CD4-positive, CD25-positive, alpha-beta regulatory T cell (primary cell): Measurements from ENCODE around the gene CNGA4. TPM values are rescaled to one million over a fixed set of nuclear protein-coding genes. Genes with fewer than 3 reads are reported as not detected.

Experiments used
- ATAC-seq, 2 donors: fragments of 150-1000 bp; cut with Tn5 transposase; one replicate each; pipeline ENCODE4 v1.10.0; 2021; ENCODE audit warnings: low read depth in 2 of 2, moderate number of reproducible peaks in 2 of 2, moderate library complexity in 1 of 2
- DNase-seq, 3 donors: peaks; one replicate each; pipeline versions ENCODE4 v3.0.0 to v3.0.0-alpha.2; 2012 to 2022; ENCODE audit warnings: mixed read lengths in 1 of 3
- H3K27ac ChIP-seq: one replicate; pipeline ENCODE4 v1.7.0; 2013; ENCODE audit warnings: mild to moderate bottlenecking, low read length; ENCODE audit not compliant: insufficient read depth, poor library complexity, severe bottlenecking
- H3K27me3 ChIP-seq: one replicate; pipeline ENCODE4 v1.7.0; 2013; ENCODE audit warnings: low read length; ENCODE audit not compliant: control insufficient read depth, insufficient read depth
- H3K36me3 ChIP-seq: one replicate; pipeline ENCODE4 v1.7.0; 2013; ENCODE audit warnings: mild to moderate bottlenecking, low read length, moderate library complexity; ENCODE audit not compliant: control insufficient read depth, insufficient read depth
- H3K4me1 ChIP-seq: 2 replicates; pipeline ENCODE4 v1.7.0; 2013; ENCODE audit warnings: mild to moderate bottlenecking, low read length; ENCODE audit not compliant: insufficient read depth, control insufficient read depth, poor library complexity, severe bottlenecking
- H3K4me3 ChIP-seq: one replicate; pipeline ENCODE4 v1.7.0; 2013; ENCODE audit warnings: low read depth, mild to moderate bottlenecking, low read length, moderate library complexity
- H3K9me3 ChIP-seq, 2 experiments: 1 replicate in 1 of 2; 2 replicates in 1 of 2; pipeline ENCODE4 v1.7.0; 2013; ENCODE audit warnings: low read length in 2 of 2, mild to moderate bottlenecking in 1 of 2, moderate library complexity in 1 of 2; ENCODE audit not compliant: control insufficient read depth in 2 of 2
- H3K27ac Mint-ChIP-seq, 3 donors: one replicate each; pipeline ENCODE4 v1.8.0; 2020 to 2022; ENCODE audit warnings: mild to moderate bottlenecking in 3 of 3, mixed read lengths in 3 of 3, moderate library complexity in 2 of 3
- H3K27me3 Mint-ChIP-seq: one replicate; pipeline ENCODE4 v1.8.0; 2022; ENCODE audit warnings: mild to moderate bottlenecking, mixed read lengths
- H3K36me3 Mint-ChIP-seq: one replicate; pipeline ENCODE4 v1.8.0; 2020; ENCODE audit warnings: mixed read lengths
- H3K4me1 Mint-ChIP-seq, 4 donors: one replicate each; pipeline ENCODE4 v1.8.0; 2020 to 2022; ENCODE audit warnings: mixed read lengths in 4 of 4, mild to moderate bottlenecking in 1 of 4
- H3K4me3 Mint-ChIP-seq, 4 donors: one replicate each; pipeline ENCODE4 v1.8.0; 2020 to 2022; ENCODE audit warnings: mild to moderate bottlenecking in 4 of 4, mixed read lengths in 4 of 4, moderate library complexity in 3 of 4
- H3K9me3 Mint-ChIP-seq, 7 donors: one replicate each; pipeline ENCODE4 v1.8.0; 2020 to 2022; ENCODE audit warnings: mixed read lengths in 7 of 7, mild to moderate bottlenecking in 3 of 7, moderate library complexity in 2 of 7
- polyA plus RNA-seq, 4 donors: library from polyadenylated mRNA; unstranded; fragments of 300-500 nt; fragmentation: Illumina TruSeq; gene quantifications; one replicate each; pipeline ENCODE4 v1.2.3, GENCODE V29; 2021
- total RNA-seq: library from RNA; stranded (reverse); gene quantifications from one replicate; pipeline ENCODE4 v1.2.3, GENCODE V29; 2022

CNGA4 gene
- total RNA-seq (0.20 TPM), polyA plus RNA-seq (not detected)

- Mint-ChIP-seq H3K4me3 (peak within 1 kb of the TSS in 1 of 4 donors; percentile 62), H3K27me3 (peaks cover 12% of the 10 kb centered on the region), H3K36me3 (no peaks in the 10 kb centered on the region), H3K27ac (no peak within 1 kb of the TSS), H3K4me1 (peaks cover 0 to 15% (median 8%) of the 10 kb centered on the region in 4 donors), H3K9me3 (peaks cover 0 to 2% (median 0%) of the 10 kb centered on the region in 7 donors)
- DNase-seq (no peak), ATAC-seq (no peak)
- Histone ChIP-seq H3K27ac (no peak within 1 kb of the TSS), H3K4me1 (peaks cover 11% of the 10 kb centered on the region), H3K27me3 (peaks cover 5% of the 10 kb centered on the region), H3K36me3 (no peaks in the 10 kb centered on the region), H3K4me3 (no peak within 1 kb of the TSS), H3K9me3 (no peaks in the 10 kb centered on the region)
Observed at GRCh38 chr11:6238902-6239301, at the start of gene CNGA4. CNGA4 (plus strand) TSS chr11:6239089; CDS start chr11:6239207, 118 bp downstream.

- Mint-ChIP-seq H3K27me3 (peaks cover 10% of the 10 kb centered on the region), H3K36me3 (no peaks in the 10 kb centered on the region), H3K4me3 (no peak overlapping the region), H3K4me1 (no peaks in the 10 kb centered on the region), H3K27ac (no peak overlapping the region), H3K9me3 (peaks cover 0 to 2% (median 0%) of the 10 kb centered on the region in 7 donors)
- ATAC-seq (no peak), DNase-seq (no peak)
- H3K36me3 ChIP-seq, result no peaks in the 10 kb centered on the region
- no peak overlapping the region for H3K27ac ChIP-seq
- peaks cover 1% of the 10 kb centered on the region for H3K27me3 ChIP-seq
- no peaks in the 10 kb centered on the region for H3K9me3 ChIP-seq
- no peak overlapping the region for H3K4me3 ChIP-seq
- no peaks in the 10 kb centered on the region for H3K4me1 ChIP-seq
Observed at GRCh38 chr11:6191742-6192141, 47.1 kb upstream of the CNGA4 start.

GRCh38 chr11:6194065-6194581, 44.8 kb upstream of the CNGA4 start:
- H3K4me3 Mint-ChIP-seq, result no peak overlapping the region
- peaks cover 10% of the 10 kb centered on the region for H3K27me3 Mint-ChIP-seq
- H3K9me3 ChIP-seq, result no peaks in the 10 kb centered on the region
- peaks cover 1% of the 10 kb centered on the region for H3K27me3 ChIP-seq
- no peaks in the 10 kb centered on the region for H3K4me1 ChIP-seq
- H3K4me3 ChIP-seq, result no peak overlapping the region
- no peak overlapping the region for H3K27ac ChIP-seq
- H3K9me3 Mint-ChIP-seq, result peaks cover 0 to 2% (median 0%) of the 10 kb centered on the region in 7 donors
- DNase-seq, result no peak
- no peaks in the 10 kb centered on the region for H3K4me1 Mint-ChIP-seq
- ATAC-seq, result no peak
- H3K36me3 Mint-ChIP-seq, result no peaks in the 10 kb centered on the region
- no peaks in the 10 kb centered on the region for H3K36me3 ChIP-seq
- no peak overlapping the region for H3K27ac Mint-ChIP-seq

GRCh38 chr11:6196396-6196795, 42.5 kb upstream of the CNGA4 start:
- no peak overlapping the region for H3K27ac ChIP-seq
- H3K27me3 ChIP-seq, result peaks cover 1% of the 10 kb centered on the region
- no peak for ATAC-seq
- no peaks in the 10 kb centered on the region for H3K9me3 ChIP-seq
- no peak overlapping the region for H3K27ac Mint-ChIP-seq
- H3K36me3 ChIP-seq, result no peaks in the 10 kb centered on the region
- peaks cover 10% of the 10 kb centered on the region for H3K27me3 Mint-ChIP-seq
- H3K4me1 ChIP-seq, result no peaks in the 10 kb centered on the region
- no peaks in the 10 kb centered on the region for H3K4me1 Mint-ChIP-seq
- no peak overlapping the region for H3K4me3 Mint-ChIP-seq
- peak in 1 of 3 donors; percentile 8 for DNase-seq
- H3K9me3 Mint-ChIP-seq, result no peaks in the 10 kb centered on the region
- no peak overlapping the region for H3K4me3 ChIP-seq
- H3K36me3 Mint-ChIP-seq, result peaks cover 4% of the 10 kb centered on the region

GRCh38 chr11:6197466-6198200, 41.3 kb upstream of the CNGA4 start:
- H3K36me3 Mint-ChIP-seq, result peaks cover 4% of the 10 kb centered on the region
- no peaks in the 10 kb centered on the region for H3K36me3 ChIP-seq
- no peak overlapping the region for H3K4me3 Mint-ChIP-seq
- no peaks in the 10 kb centered on the region for H3K9me3 ChIP-seq
- H3K9me3 Mint-ChIP-seq, result no peaks in the 10 kb centered on the region
- no peak overlapping the region for H3K4me3 ChIP-seq
- no peaks in the 10 kb centered on the region for H3K27me3 ChIP-seq
- H3K4me1 Mint-ChIP-seq, result no peaks in the 10 kb centered on the region
- H3K27ac ChIP-seq, result no peak overlapping the region
- DNase-seq (no peak), ATAC-seq (no peak)
- H3K27me3 Mint-ChIP-seq, result peaks cover 6% of the 10 kb centered on the region
- no peak overlapping the region for H3K27ac Mint-ChIP-seq
- H3K4me1 ChIP-seq, result no peaks in the 10 kb centered on the region

- Histone ChIP-seq H3K36me3 (no peaks in the 10 kb centered on the region), H3K27ac (no peak within 1 kb of the TSS), H3K9me3 (no peaks in the 10 kb centered on the region), H3K27me3 (no peaks in the 10 kb centered on the region), H3K4me3 (no peak within 1 kb of the TSS), H3K4me1 (peaks cover 9% of the 10 kb centered on the region)
- ATAC-seq (no peak), DNase-seq (no peak)
- H3K27ac Mint-ChIP-seq, result no peak within 1 kb of the TSS
- H3K36me3 Mint-ChIP-seq, result peaks cover 4% of the 10 kb centered on the region
- H3K27me3 Mint-ChIP-seq, result no peaks in the 10 kb centered on the region
- no peaks in the 10 kb centered on the region for H3K9me3 Mint-ChIP-seq
- no peak within 1 kb of the TSS for H3K4me3 Mint-ChIP-seq
- peaks cover 9 to 13% (median 11%) of the 10 kb centered on the region in 4 donors for H3K4me1 Mint-ChIP-seq
Observed at GRCh38 chr11:6199174-6199810, 39.6 kb upstream of the CNGA4 start, which contains the start of gene OR52W1. OR52W1 (plus strand) TSS chr11:6199224; CDS start chr11:6199224, 0 bp downstream.

GRCh38 chr11:6200975-6201374, 37.9 kb upstream of the CNGA4 start:
- peaks cover 9% of the 10 kb centered on the region for H3K36me3 Mint-ChIP-seq
- no peaks in the 10 kb centered on the region for H3K27me3 Mint-ChIP-seq
- peaks cover 0 to 2% (median 0%) of the 10 kb centered on the region in 7 donors for H3K9me3 Mint-ChIP-seq
- H3K4me3 Mint-ChIP-seq, result no peak overlapping the region
- H3K27me3 ChIP-seq, result no peaks in the 10 kb centered on the region
- no peak overlapping the region for H3K27ac ChIP-seq
- peaks cover 9% of the 10 kb centered on the region for H3K4me1 ChIP-seq
- peaks cover 4% of the 10 kb centered on the region for H3K36me3 ChIP-seq
- no peak overlapping the region for H3K4me3 ChIP-seq
- no peaks in the 10 kb centered on the region for H3K9me3 ChIP-seq
- peaks cover 11 to 16% (median 12%) of the 10 kb centered on the region in 4 donors for H3K4me1 Mint-ChIP-seq
- no peak for DNase-seq
- no peak for ATAC-seq
- peak overlapping the region in 2 of 3 donors; percentile 10 to 32 for H3K27ac Mint-ChIP-seq
